ENCODE data around the gene APOL3.
"Not testable (repeated sequence)": the region's sequence is repeated elsewhere in the genome, so short reads cannot be mapped to it uniquely, and the experiment has no call there.

APOL3 gene

DNA sequence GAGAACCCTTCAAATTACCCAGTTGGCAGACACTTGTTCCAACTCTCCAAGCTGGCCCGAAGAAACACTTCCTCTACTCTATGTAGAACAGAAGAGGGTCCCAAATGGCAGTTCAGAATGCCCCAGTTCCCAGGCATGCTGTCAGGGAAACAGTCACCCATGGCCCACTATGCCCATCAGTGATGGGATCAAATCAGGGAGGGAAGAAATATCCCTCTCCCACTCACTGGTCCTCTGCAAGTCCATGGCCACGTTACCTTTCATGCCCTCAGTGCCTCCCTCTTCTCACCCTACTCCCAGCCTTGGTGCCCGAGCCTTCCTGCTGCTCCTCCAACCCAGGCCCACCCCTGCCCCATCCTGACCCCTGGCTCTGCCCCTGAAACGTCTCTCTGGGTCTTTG is 16.6 kb downstream of the APOL3 start:
- TF ChIP-seq, protein P1, sequence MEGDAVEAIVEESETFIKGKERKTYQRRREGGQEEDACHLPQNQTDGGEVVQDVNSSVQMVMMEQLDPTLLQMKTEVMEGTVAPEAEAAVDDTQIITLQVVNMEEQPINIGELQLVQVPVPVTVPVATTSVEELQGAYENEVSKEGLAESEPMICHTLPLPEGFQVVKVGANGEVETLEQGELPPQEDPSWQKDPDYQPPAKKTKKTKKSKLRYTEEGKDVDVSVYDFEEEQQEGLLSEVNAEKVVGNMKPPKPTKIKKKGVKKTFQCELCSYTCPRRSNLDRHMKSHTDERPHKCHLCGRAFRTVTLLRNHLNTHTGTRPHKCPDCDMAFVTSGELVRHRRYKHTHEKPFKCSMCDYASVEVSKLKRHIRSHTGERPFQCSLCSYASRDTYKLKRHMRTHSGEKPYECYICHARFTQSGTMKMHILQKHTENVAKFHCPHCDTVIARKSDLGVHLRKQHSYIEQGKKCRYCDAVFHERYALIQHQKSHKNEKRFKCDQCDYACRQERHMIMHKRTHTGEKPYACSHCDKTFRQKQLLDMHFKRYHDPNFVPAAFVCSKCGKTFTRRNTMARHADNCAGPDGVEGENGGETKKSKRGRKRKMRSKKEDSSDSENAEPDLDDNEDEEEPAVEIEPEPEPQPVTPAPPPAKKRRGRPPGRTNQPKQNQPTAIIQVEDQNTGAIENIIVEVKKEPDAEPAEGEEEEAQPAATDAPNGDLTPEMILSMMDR (IDR thresholded peaks at IDR 0.05; ENCODE audit: low read depth, low read length, missing control alignments), result no peak
- no peak overlapping the region for H3K4me3 ChIP-seq (replicated peaks; ENCODE audit: low read depth, low read length)
- no peak for DNase-seq (ENCODE audit: extremely low read depth, low read depth)

DNA sequence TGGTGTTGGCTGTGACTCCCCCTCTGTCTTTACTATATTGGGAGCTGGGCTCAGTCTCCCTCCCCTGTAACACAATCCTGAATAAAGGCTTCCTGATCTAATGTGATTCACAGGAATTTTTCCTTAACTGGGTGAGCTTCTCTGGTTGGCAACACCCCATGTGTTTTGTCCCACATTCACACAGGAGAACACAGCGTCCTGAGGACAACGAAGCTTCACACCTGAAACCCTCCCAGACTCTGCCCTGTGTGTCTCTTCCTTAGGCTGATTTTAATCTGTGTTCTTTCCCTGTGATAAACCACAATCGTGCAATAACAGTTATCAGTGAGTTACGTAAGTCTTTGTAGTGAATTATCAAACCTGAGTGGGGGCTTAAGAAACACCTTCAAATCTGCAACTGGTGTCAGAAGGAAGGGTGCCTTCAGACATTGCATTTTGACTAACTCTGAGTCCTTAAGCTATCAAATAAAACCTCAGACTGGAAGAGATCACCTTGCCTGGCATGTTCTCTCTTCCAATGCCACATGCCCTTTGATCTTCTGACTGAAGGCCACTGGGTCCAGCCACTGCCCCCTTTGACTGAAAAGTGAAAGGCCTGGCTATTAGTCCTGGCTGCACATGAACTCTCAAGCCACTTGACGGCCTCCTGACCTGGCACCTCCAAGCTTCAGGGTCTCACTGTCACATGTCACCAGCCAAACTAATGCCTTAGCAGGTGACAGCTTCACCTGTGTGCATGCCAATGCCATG is 17.3 kb downstream of the APOL3 start:
- no peak overlapping the region for H3K4me3 ChIP-seq (replicated peaks; ENCODE audit: low read depth, low read length)
- DNase-seq (ENCODE audit: extremely low read depth, low read depth), result no peak
- TF ChIP-seq, protein P1 (IDR thresholded peaks at IDR 0.05; ENCODE audit: low read depth, low read length, missing control alignments), result no peak

DNA sequence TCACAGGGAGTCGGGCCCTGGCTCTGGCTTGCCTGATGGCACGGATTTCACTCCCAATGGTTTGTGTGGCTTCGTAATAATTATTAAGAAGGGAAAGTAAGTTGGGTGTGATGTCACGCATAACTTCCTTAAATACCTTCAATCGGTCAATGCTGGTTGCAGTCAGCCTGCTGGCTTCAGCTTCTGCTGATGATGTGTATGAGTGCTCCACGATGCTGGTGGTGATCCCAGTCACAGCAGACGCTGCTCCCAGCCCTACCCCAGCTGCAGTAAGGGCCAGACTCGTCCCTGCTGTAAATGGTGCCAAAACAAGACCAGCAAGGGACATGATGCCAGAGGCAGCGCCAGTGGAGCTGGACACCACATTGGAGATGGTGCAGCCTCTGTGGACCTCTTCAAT is 19.1 kb downstream of the APOL3 start:
- DNase-seq (ENCODE audit: extremely low read depth, low read depth), result no peak
- no peak overlapping the region for H3K4me3 ChIP-seq (replicated peaks; ENCODE audit: low read depth, low read length)
- TF ChIP-seq, protein P1 (IDR thresholded peaks at IDR 0.05; ENCODE audit: low read depth, low read length, missing control alignments), result no peak

DNA sequence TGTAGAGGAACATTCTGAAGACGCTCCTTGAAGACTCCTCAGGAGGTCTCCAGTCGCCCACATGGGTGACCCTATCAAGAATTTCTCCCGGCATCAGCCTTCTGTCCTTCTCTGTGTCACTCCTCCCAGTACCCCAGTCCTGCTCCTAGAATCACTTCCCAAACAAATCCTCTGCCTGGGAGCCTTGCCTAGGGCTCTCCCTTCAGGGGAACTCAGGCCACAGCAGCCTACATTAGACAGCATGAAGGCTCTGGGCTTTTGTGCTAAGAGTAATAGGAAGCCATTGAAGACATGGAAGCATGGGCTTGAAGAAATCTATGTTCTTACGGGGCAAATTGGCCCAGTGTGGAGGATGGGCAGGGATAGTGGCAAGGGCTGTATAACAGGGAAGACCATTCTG is 21.8 kb downstream of the APOL3 start:
- not testable (repeated sequence) for H3K4me3 ChIP-seq (replicated peaks; ENCODE audit: low read depth, low read length); DNase-seq (ENCODE audit: extremely low read depth, low read depth)

DNA sequence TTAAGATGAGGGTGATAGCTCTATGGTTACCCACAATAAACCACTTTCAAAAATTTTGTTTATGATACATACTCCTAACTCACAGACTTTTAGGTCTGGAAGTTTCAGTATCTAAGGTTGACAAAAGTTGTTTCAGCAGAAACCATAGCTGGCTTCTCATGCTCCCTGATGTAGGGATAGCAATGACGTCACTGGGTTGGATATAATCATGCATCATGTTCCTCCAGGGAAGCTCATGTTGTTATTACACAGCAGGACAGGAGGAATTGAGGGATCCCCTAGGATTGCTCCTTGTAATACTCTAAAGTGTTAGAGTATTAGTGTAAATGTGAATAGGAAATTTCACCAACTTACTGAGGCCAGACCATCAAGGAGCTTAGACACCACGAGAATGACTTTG is 23.6 kb downstream of the APOL3 start:
- TF ChIP-seq, protein P1 (IDR thresholded peaks at IDR 0.05; ENCODE audit: low read depth, low read length, missing control alignments), result no peak
- no peak for DNase-seq (ENCODE audit: extremely low read depth, low read depth)
- H3K4me3 ChIP-seq (replicated peaks; ENCODE audit: low read depth, low read length), result no peak overlapping the region

DNA sequence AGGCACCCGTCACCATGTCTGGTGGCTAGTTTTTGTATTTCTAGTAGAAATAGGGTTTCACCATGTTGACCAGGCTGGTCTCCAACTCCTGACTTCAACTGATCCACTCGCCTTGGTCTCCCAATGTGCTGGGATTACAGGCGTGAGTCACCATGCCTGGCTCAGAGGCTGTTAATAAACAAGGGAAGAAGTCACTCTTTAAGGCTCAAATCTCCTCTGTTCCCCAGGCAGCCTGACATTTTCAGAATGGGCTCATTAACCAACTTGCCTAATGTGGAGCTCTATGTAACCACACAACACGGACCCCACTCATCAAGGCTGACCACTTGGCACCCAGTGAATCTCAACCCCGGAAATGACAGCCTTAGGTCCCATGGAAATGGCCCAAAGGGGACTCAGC is 24.1 kb downstream of the APOL3 start:
- H3K4me3 ChIP-seq (replicated peaks; ENCODE audit: low read depth, low read length), result no peak overlapping the region
- DNase-seq (ENCODE audit: extremely low read depth, low read depth), result no peak
- TF ChIP-seq, protein P1 (IDR thresholded peaks at IDR 0.05; ENCODE audit: low read depth, low read length, missing control alignments), result no peak

DNA sequence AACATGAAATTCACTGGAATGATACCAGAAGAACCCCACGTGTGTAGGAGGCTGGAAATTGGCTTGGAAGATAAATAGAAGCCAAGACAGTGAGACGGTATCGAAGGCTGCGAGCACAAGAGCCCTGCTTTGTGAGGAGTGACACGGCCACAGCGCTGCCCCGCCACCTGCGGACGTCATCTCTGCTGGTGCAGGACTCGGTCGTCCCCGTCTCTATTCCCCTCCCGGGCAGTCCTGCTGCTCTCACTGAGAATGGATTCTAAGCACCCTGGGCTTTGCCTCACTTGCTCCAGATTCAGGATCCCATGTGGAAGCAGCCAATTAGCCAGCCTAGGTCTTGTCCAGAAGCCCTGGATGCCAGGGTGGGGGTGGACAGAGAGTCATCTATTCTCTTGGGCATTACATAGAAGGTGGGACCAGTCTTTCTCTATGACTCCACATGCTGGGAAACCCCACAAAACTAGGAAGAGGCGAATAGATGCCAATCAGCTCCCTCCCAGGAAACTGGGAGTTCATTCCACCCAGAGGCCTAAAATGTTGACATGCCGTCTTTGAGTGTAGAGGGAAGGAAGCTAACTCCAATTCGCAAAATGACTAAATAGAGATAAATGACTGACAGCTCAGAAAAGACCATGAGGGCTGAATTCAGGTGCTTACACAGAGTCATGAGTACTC is 25.1 kb downstream of the APOL3 start:
- H3K4me3 ChIP-seq (replicated peaks; ENCODE audit: low read depth, low read length), result no peak overlapping the region
- no peak for DNase-seq (ENCODE audit: extremely low read depth, low read depth)
- TF ChIP-seq, protein P1 (IDR thresholded peaks at IDR 0.05; ENCODE audit: low read depth, low read length, missing control alignments), result no peak
